Panc1 (cell line): ENCODE measurements around the gene ZNF784. TPM values are rescaled to one million over a fixed set of nuclear protein-coding genes. Genes with fewer than 3 reads are reported as not detected.

Source experiments
- ATAC-seq: fragments of 200-7000 bp; cut with Tn5 transposase; 2 replicates; pipeline ENCODE4 v1.9.1; 2020; ENCODE audit warnings: mild to moderate bottlenecking, moderate library complexity
- BruUV-seq: library from RNA; stranded (reverse); fragments of 400-500 nt; replicated peaks from 2 replicates; lab custom pipeline; 2021; lab: Mats Ljungman, UMichigan
- CTCF ChIA-PET: fragments of 300-600 bp; sonication (Branson Sonifier 250); formaldehyde crosslinking; loops from one replicate; lab custom pipeline; 2022; ENCODE audit warnings: antibody characterized with exemption; lab: Charles Lee
- POLR2A ChIA-PET: fragments of 300-600 bp; sonication (Branson Sonifier 250); formaldehyde crosslinking; loops from one replicate; lab custom pipeline; 2022; ENCODE audit warnings: antibody characterized with exemption; lab: Charles Lee
- DNase-seq: peaks from one replicate; pipeline ENCODE4 v3.0.0-alpha.2; 2010; ENCODE audit warnings: low read depth, low spot score
- H3K27ac ChIP-seq: 2 replicates; pipeline ENCODE4 v1.5.1; 2011; ENCODE audit warnings: mild to moderate bottlenecking, low read length, inconsistent platforms
- H3K27me3 ChIP-seq: fragments of 200-500 bp; sonication (Bioruptor generic); 2 replicates; pipeline ENCODE4 v1.6.0; 2014; ENCODE audit warnings: low read length, inconsistent platforms; ENCODE audit not compliant: control insufficient read depth, insufficient read depth
- H3K36me3 ChIP-seq: fragments of 200-500 bp; sonication (Bioruptor generic); 2 replicates; pipeline ENCODE4 v1.5.1; 2014; ENCODE audit warnings: inconsistent platforms, mild to moderate bottlenecking, low read length, moderate library complexity; ENCODE audit not compliant: control insufficient read depth, insufficient read depth
- H3K4me1 ChIP-seq: 2 replicates; pipeline ENCODE4 v1.5.1; 2011; ENCODE audit warnings: inconsistent platforms, mild to moderate bottlenecking, low read length, moderate library complexity; ENCODE audit not compliant: control insufficient read depth, insufficient read depth
- H3K4me3 ChIP-seq, 2 experiments: 2 replicates each; pipeline ENCODE4 v1.5.1; 2011 to 2012; ENCODE audit warnings: low read depth in 2 of 2, low read length in 2 of 2, mild to moderate bottlenecking in 2 of 2, inconsistent platforms in 1 of 2, moderate library complexity in 1 of 2
- H3K9me3 ChIP-seq: fragments of 200-500 bp; sonication (Bioruptor generic); 2 replicates; pipeline ENCODE4 v1.5.1; 2014; ENCODE audit warnings: low read depth, mild to moderate bottlenecking, inconsistent platforms, low read length, moderate library complexity; ENCODE audit not compliant: control insufficient read depth, insufficient read depth
- CTCF ChIP-seq: fragments of 450-650 bp; IDR thresholded peaks from 2 replicates; pipeline ENCODE4 v1.5.1; 2017; ENCODE audit warnings: mild to moderate bottlenecking
- POLR2AphosphoS5 ChIP-seq: IDR thresholded peaks from 2 replicates; pipeline ENCODE4 v1.6.1; 2012; ENCODE audit warnings: mild to moderate bottlenecking, low read depth, low read length, moderate library complexity
- REST ChIP-seq, 2 experiments: IDR thresholded peaks; 2 replicates each; pipeline ENCODE4 v1.6.1; 2011 to 2012; ENCODE audit warnings: low read depth in 2 of 2, control low read depth in 1 of 2, low read length in 1 of 2, mild to moderate bottlenecking in 1 of 2, moderate library complexity in 1 of 2; ENCODE audit not compliant: insufficient read depth in 1 of 2
- SIN3A ChIP-seq: IDR thresholded peaks from 2 replicates; pipeline ENCODE4 v1.6.1; 2012; ENCODE audit warnings: low read depth, mild to moderate bottlenecking, low read length, moderate library complexity, borderline replicate concordance; ENCODE audit not compliant: insufficient read depth
- TCF7L2 ChIP-seq: IDR thresholded peaks from 2 replicates; pipeline ENCODE4 v1.6.1; 2011; ENCODE audit warnings: mild to moderate bottlenecking, low read depth, low read length, inconsistent platforms
- in situ Hi-C: cut with HindIII; loops from 2 replicates; pipeline ENCODE4 v1.10.0; 2016; ENCODE audit warnings: low sequenced_read_pairs, low pct_unique_long_range_greater_than_20kb
- intact Hi-C: fragments of 100-400 bp; cut with micrococcal nuclease; formaldehyde crosslinking; loops from one replicate; pipeline ENCODE4 v1.10.0; 2022; ENCODE audit not compliant: unreplicated experiment
- total RNA-seq: library from RNA; stranded (reverse); gene quantifications from one replicate; pipeline ENCODE4 v1.2.1, GENCODE V29; 2021; ENCODE audit not compliant: unreplicated experiment

Gene ZNF784
- total RNA-seq, 1 experiment from 2014 or later, result 8.9 TPM

GRCh38 chr19:55592391-55593090 lies 31.8 kb downstream of the ZNF784 start:
- intact Hi-C loops (no loop called here), in situ Hi-C loops (no loop called here)
- no peaks in the 10 kb centered on the region for H3K4me1 ChIP-seq
- H3K9me3 ChIP-seq, result no peaks in the 10 kb centered on the region
- DNase-seq (no peak), ATAC-seq (no peak)
- no peak overlapping the region for H3K4me3 ChIP-seq
- BruUV-seq, result no TSS peak
- H3K27me3 ChIP-seq, result no peaks in the 10 kb centered on the region
- no peak overlapping the region for H3K27ac ChIP-seq
- ChIA-PET CTCF (no interaction called here), POLR2A (no interaction called here)
- no peaks in the 10 kb centered on the region; the same call in 1 of the 2 replicates for H3K36me3 ChIP-seq
- TF ChIP-seq TCF7L2 (no peak), POLR2AphosphoS5 (no peak), REST (IDR thresholded peaks at IDR 0.05; ENCODE audit: insufficient read depth in 1 of 2, low read depth in 2 of 2, low read length in 1 of 2) (no peak), SIN3A (no peak), CTCF (no peak)

- no peak overlapping the region for H3K27ac ChIP-seq
- ChIA-PET CTCF (no interaction called here), POLR2A (no interaction called here)
- no TSS peak for BruUV-seq
- no peaks in the 10 kb centered on the region for H3K27me3 ChIP-seq
- H3K4me1 ChIP-seq, result 0 out of 2 replicates have a peak, but pooled peaks cover 3% of the 10 kb centered on the region
- intact Hi-C loops (no loop called here), in situ Hi-C loops (no loop called here)
- H3K9me3 ChIP-seq, result no peaks in the 10 kb centered on the region
- TF ChIP-seq REST (IDR thresholded peaks at IDR 0.05; ENCODE audit: insufficient read depth in 1 of 2, low read depth in 2 of 2, low read length in 1 of 2) (no peak), TCF7L2 (no peak), SIN3A (no peak), POLR2AphosphoS5 (0 out of 2 replicates have a peak, but pooled peaks have one; percentile 16), CTCF (no peak)
- DNase-seq, result no peak
- peak; percentile 16; the same call in 1 of the 2 replicates for ATAC-seq
- H3K4me3 ChIP-seq, result no peak overlapping the region
- no peaks in the 10 kb centered on the region; the same call in 1 of the 2 replicates for H3K36me3 ChIP-seq
Measured at GRCh38 chr19:55591555-55591954, 32.8 kb downstream of the ZNF784 start.
